ENCODE measurements around the gene PEX26.
A peak's percentile ranks its signal among the peaks of the same experiment; 100 is the strongest.

- no peak for TF ChIP-seq CTCF (IDR thresholded peaks at IDR 0.05)
- peak; percentile 26 for TF ChIP-seq POLR2A (IDR thresholded peaks at IDR 0.05)
Observed at GRCh38 chr22:18048441-18048898, 29.3 kb upstream of the PEX26 start.

Data from ovary (tissue), 3 donors.